IMR-90 (cell line): ENCODE measurements around the gene CA11. TPM values are rescaled to one million over a fixed set of nuclear protein-coding genes. Genes with fewer than 3 reads are reported as not detected.
A peak's percentile ranks its signal among the peaks of the same experiment; 100 is the strongest.

Experiments
- ATAC-seq: fragments of 200-7000 bp; cut with Tn5 transposase; 2 replicates; pipeline ENCODE4 v1.9.1; 2020; ENCODE audit warnings: low read depth, mild to moderate bottlenecking, moderate library complexity
- BruUV-seq: library from RNA; stranded (reverse); fragments of 400-500 nt; replicated peaks from 2 replicates; lab custom pipeline; 2021; lab: Mats Ljungman, UMichigan
- CTCF ChIA-PET: fragments of 300-600 bp; formaldehyde crosslinking; extraction: SDS; loops from one replicate; lab custom pipeline; 2021; ENCODE audit warnings: antibody characterized with exemption; lab: Yijun Ruan, JAX
- POLR2A ChIA-PET: fragments of 300-600 bp; sonication (Branson Sonifier 250); formaldehyde crosslinking; loops from one replicate; lab custom pipeline; 2022; ENCODE audit warnings: antibody characterized with exemption; ENCODE audit not compliant: unreplicated experiment; lab: Charles Lee
- DNase-seq: peaks from one replicate; pipeline ENCODE4 v3.0.0; 2013
- H2AFZ ChIP-seq: replicated peaks from 2 replicates; pipeline ENCODE3; 2013; ENCODE audit warnings: low read length, mild to moderate bottlenecking; ENCODE audit not compliant: poor library complexity
- H2AK5ac ChIP-seq: 2 replicates; pipeline ENCODE4 v1.6.1; 2013; ENCODE audit warnings: low read depth, low read length, inconsistent platforms
- H2AK9ac ChIP-seq: replicated peaks from 2 replicates; pipeline ENCODE3; 2013; ENCODE audit warnings: mild to moderate bottlenecking, low read depth, low read length, moderate library complexity; ENCODE audit not compliant: poor library complexity
- H2BK120ac ChIP-seq: 2 replicates; pipeline ENCODE4 v1.6.1; 2013; ENCODE audit warnings: low read depth, low read length, inconsistent platforms
- H2BK15ac ChIP-seq: 3 replicates; pipeline ENCODE4 v1.6.1; 2013; ENCODE audit warnings: low read depth, low read length, inconsistent platforms
- H2BK20ac ChIP-seq: 2 replicates; pipeline ENCODE4 v1.6.1; 2013; ENCODE audit warnings: low read depth, mild to moderate bottlenecking, inconsistent platforms, low read length, moderate library complexity
- H2BK5ac ChIP-seq: 2 replicates; pipeline ENCODE4 v1.6.1; 2013; ENCODE audit warnings: mild to moderate bottlenecking, low read depth, low read length, inconsistent platforms; ENCODE audit not compliant: poor library complexity, severe bottlenecking
- H3K14ac ChIP-seq: replicated peaks from 2 replicates; pipeline ENCODE4 v1.6.1; 2013; ENCODE audit warnings: low read depth, low read length, inconsistent platforms
- H3K18ac ChIP-seq: 2 replicates; pipeline ENCODE4 v1.6.1; 2013; ENCODE audit warnings: low read depth, low read length, control low read depth
- H3K23ac ChIP-seq: 2 replicates; pipeline ENCODE4 v1.6.1; 2013; ENCODE audit warnings: low read depth, low read length, inconsistent platforms
- H3K27ac ChIP-seq: 2 replicates; pipeline ENCODE4 v1.5.1; 2013; ENCODE audit warnings: mild to moderate bottlenecking, control low read depth, low read length; ENCODE audit not compliant: insufficient read depth
- H3K27me3 ChIP-seq: 2 replicates; pipeline ENCODE4 v1.6.1; 2013; ENCODE audit warnings: low read length; ENCODE audit not compliant: control insufficient read depth, insufficient read depth
- H3K36me3 ChIP-seq: 2 replicates; pipeline ENCODE4 v1.6.1; 2013; ENCODE audit warnings: low read length, mixed read lengths; ENCODE audit not compliant: control insufficient read depth, insufficient read depth
- H3K4ac ChIP-seq: 2 replicates; pipeline ENCODE4 v1.6.1; 2013; ENCODE audit warnings: low read depth, low read length, inconsistent platforms
- H3K4me1 ChIP-seq: 2 replicates; pipeline ENCODE4 v1.6.1; 2013; ENCODE audit warnings: low read length, mixed read lengths; ENCODE audit not compliant: control insufficient read depth, insufficient read depth
- H3K4me2 ChIP-seq: 2 replicates; pipeline ENCODE4 v1.6.1; 2013; ENCODE audit warnings: low read depth, mild to moderate bottlenecking, control low read depth, low read length, moderate library complexity
- H3K4me3 ChIP-seq: 2 replicates; pipeline ENCODE4 v1.5.1; 2013; ENCODE audit warnings: low read depth, mild to moderate bottlenecking, control low read depth, low read length, moderate library complexity; ENCODE audit not compliant: insufficient read depth
- H3K56ac ChIP-seq: 2 replicates; pipeline ENCODE4 v1.6.1; 2013; ENCODE audit warnings: low read length, inconsistent platforms; ENCODE audit not compliant: insufficient read depth; ENCODE audit errors: extremely low read depth
- H3K79me1 ChIP-seq, 2 experiments: 2 replicates each; pipeline ENCODE4 v1.6.1; 2013; ENCODE audit warnings: low read length in 2 of 2, inconsistent platforms in 1 of 2, low read depth in 1 of 2
- H3K9ac ChIP-seq: 2 replicates; pipeline ENCODE4 v1.6.1; 2013; ENCODE audit warnings: low read depth, low read length, control low read depth
- H3K9me1 ChIP-seq: 2 replicates; pipeline ENCODE4 v1.6.1; 2013; ENCODE audit warnings: low read length, inconsistent platforms; ENCODE audit not compliant: insufficient read depth
- H3K9me3 ChIP-seq: 2 replicates; pipeline ENCODE4 v1.6.1; 2013; ENCODE audit warnings: low read length; ENCODE audit not compliant: control insufficient read depth, insufficient read depth
- H4K20me1 ChIP-seq: 2 replicates; pipeline ENCODE4 v1.6.1; 2013; ENCODE audit warnings: low read length, inconsistent platforms; ENCODE audit not compliant: insufficient read depth
- H4K5ac ChIP-seq: 2 replicates; pipeline ENCODE4 v1.6.1; 2013; ENCODE audit warnings: mild to moderate bottlenecking, low read depth, low read length, control low read depth
- H4K8ac ChIP-seq, 2 experiments: 2 replicates each; pipeline ENCODE4 v1.6.1; 2013; ENCODE audit warnings: low read depth in 2 of 2, low read length in 2 of 2, control low read depth in 1 of 2, inconsistent platforms in 1 of 2
- H4K91ac ChIP-seq: 2 replicates; pipeline ENCODE4 v1.6.1; 2013; ENCODE audit warnings: low read depth, low read length, inconsistent platforms; ENCODE audit not compliant: insufficient read depth
- CEBPB ChIP-seq: IDR thresholded peaks from 2 replicates; pipeline ENCODE4 v1.6.1; 2012; ENCODE audit warnings: low read depth, low read length, improper control_type of control experiment
- FOS ChIP-seq: fragments of 150-350 bp; IDR thresholded peaks from 2 replicates; pipeline ENCODE4 v1.6.1; 2016; ENCODE audit warnings: low read depth, low read length
- MAFK ChIP-seq: IDR thresholded peaks from 2 replicates; pipeline ENCODE4 v1.6.1; 2012; ENCODE audit warnings: low read depth, low read length, improper control_type of control experiment
- POLR2A ChIP-seq: IDR thresholded peaks from 2 replicates; pipeline ENCODE4 v1.6.1; 2012; ENCODE audit warnings: mild to moderate bottlenecking, low read depth, low read length
- RAD21 ChIP-seq: IDR thresholded peaks from 2 replicates; pipeline ENCODE4 v1.6.1; 2012; ENCODE audit warnings: low read length, improper control_type of control experiment
- RCOR1 ChIP-seq: IDR thresholded peaks from 2 replicates; pipeline ENCODE4 v1.6.1; 2012; ENCODE audit warnings: mild to moderate bottlenecking, low read length, improper control_type of control experiment; ENCODE audit not compliant: insufficient replicate concordance
- RFX5 ChIP-seq: IDR thresholded peaks from 2 replicates; pipeline ENCODE4 v1.8.0; 2012; ENCODE audit warnings: low read depth, mild to moderate bottlenecking, low read length, moderate library complexity
- USF2 ChIP-seq: fragments of 150-350 bp; IDR thresholded peaks from 2 replicates; pipeline ENCODE4 v1.6.1; 2017; ENCODE audit warnings: mild to moderate bottlenecking, antibody characterized with exemption, low read length, low read depth
- WGBS, 2 experiments: methylation state at CpG; one replicate each; pipeline versions ENCODE4 v1.1.5 to v1.1.7; 2013; ENCODE audit warnings: missing lambda C conversion rate in 2 of 2; ENCODE audit not compliant: insufficient read length in 1 of 2; ENCODE audit errors: extremely low coverage in 2 of 2; 5-methylcytosine and 5-hydroxymethylcytosine counted together
- dilution Hi-C: fragments of 300-500 bp; cut with HindIII; formaldehyde crosslinking; loops from one replicate; pipeline ENCODE4 v1.14.3; 2018; ENCODE audit warnings: low sequenced_read_pairs; ENCODE audit not compliant: unreplicated experiment
- in situ Hi-C: fragments of 300-500 bp; cut with MboI; formaldehyde crosslinking; loops from 3 replicates; pipeline ENCODE4 v1.14.3; 2019; ENCODE audit warnings: low sequenced_read_pairs, inconsistent platforms, mixed read lengths
- intact Hi-C: fragments of 100-400 bp; cut with micrococcal nuclease; formaldehyde crosslinking; loops from 2 replicates; pipeline ENCODE4 v1.10.0; 2022
- polyA plus RNA-seq, 3 experiments: library from polyadenylated mRNA; depleted of rRNA; stranded (reverse); fragments of >200 nt; gene quantifications; 2 replicates each; pipeline ENCODE4 v1.2.3, GENCODE V29; 2012; ENCODE audit warnings: low replicate concordance in 1 of 3
- total RNA-seq: library from RNA; depleted of rRNA; stranded (reverse); fragments of >200 nt; gene quantifications from 2 replicates; pipeline ENCODE4 v1.2.3, GENCODE V29; 2012

Gene CA11
- total and polyA plus RNA-seq, 2 of the 4 experiments (the other 2 are of a cell fraction) = 1.3 to 2.9 TPM

DNA sequence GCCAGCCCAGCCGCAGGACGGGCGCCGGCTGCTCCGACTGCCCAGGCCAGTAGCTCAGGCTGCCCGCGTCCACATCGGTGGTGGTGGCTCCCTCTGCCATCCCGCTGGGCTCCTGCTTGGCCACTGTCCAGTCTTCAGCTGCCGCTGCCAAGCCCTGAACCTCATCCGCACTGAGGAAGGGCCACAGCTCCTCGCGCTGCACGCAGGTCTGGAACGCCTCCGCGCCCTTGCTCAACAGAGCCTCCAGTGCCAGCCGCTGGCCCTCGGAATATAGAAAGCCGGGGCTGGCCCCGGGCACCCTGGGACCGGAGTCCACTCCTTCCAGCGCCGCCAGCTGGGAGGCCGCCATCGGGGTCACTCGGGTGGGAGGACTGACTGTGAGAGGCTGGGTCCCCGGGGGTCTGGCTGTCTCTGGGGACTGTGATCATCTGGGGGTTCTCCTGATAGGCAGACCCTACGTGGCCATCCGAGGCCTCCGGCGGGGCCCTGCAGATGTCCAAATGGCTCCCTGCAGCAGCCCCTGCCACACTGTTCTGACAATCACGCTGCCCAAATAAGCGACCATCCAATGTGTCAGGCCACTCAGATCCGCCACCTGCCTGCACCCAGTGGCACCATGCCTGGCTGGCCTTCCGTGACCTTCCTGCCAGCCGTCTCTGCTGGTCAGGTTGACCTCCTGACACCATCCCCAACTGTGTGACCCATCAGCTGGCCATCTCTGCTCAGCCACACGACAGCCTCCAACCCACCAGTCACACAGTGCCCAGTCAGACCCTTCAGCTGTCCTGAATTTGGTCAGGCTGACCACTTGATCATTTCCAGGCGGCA lies 32.7 kb downstream of the CA11 start:
- ATAC-seq = no peak
- no peak overlapping the region for H3K27ac ChIP-seq
- no peak overlapping the region for H3K23ac ChIP-seq

More for the DNA sequence above, 32.7 kb downstream of the CA11 start:
- no peaks in the 10 kb centered on the region for H3K9me3 ChIP-seq
- in situ Hi-C loops = no loop called here
- H3K27me3 ChIP-seq = no peaks in the 10 kb centered on the region
- no peak overlapping the region for H4K8ac ChIP-seq
- POLR2A ChIA-PET = no interaction called here
- no peak overlapping the region for H2AK9ac ChIP-seq
- dilution Hi-C loops = no loop called here
- H3K4me3 ChIP-seq = no peak overlapping the region
- peak overlapping the region; percentile 7 for H2AFZ ChIP-seq
- H3K4me2 ChIP-seq = no peak overlapping the region
- DNase-seq = no peak
- no peak overlapping the region for H2BK5ac ChIP-seq
- H2AK5ac ChIP-seq = no peak overlapping the region
- no peak overlapping the region for H3K56ac ChIP-seq
- H3K36me3 ChIP-seq = peaks cover 28% of the 10 kb centered on the region
- peaks cover 47% of the 10 kb centered on the region for H4K20me1 ChIP-seq
- no peak overlapping the region for H4K5ac ChIP-seq
- peaks cover 8 to 32% of the 10 kb centered on the region in 2 experiments; a peak in 3 of 4 replicates for H3K79me1 ChIP-seq
- H2BK120ac ChIP-seq = no peak overlapping the region
- peaks cover 8% of the 10 kb centered on the region for H3K4me1 ChIP-seq
- H2BK20ac ChIP-seq = no peak overlapping the region
- no peak overlapping the region for H3K9ac ChIP-seq
- CTCF ChIA-PET = no interaction called here
- H3K9me1 ChIP-seq = no peaks in the 10 kb centered on the region
- no peak overlapping the region for H3K4ac ChIP-seq
- no peak overlapping the region for H4K91ac ChIP-seq
- H3K14ac ChIP-seq = no peak overlapping the region
- no TSS peak for BruUV-seq
- no peak for TF ChIP-seq MAFK
- TF ChIP-seq FOS = no peak
- TF ChIP-seq USF2 = no peak
- no peak for TF ChIP-seq CEBPB
- TF ChIP-seq RCOR1 = no peak
- TF ChIP-seq POLR2A = no peak
- TF ChIP-seq RFX5 = no peak
- TF ChIP-seq RAD21 = no peak
- no peak overlapping the region for H2BK15ac ChIP-seq
- 85% methylated on average over 24 of the region's 39 CpGs; no CpG with 5 or more reads in 1 of the 2 experiments for WGBS, 2 experiments
- H3K18ac ChIP-seq = no peak overlapping the region
- intact Hi-C loops = no loop called here
